HepG2 (cell line): Measurements from ENCODE around the gene MBLAC1. TPM values are rescaled to one million over a fixed set of nuclear protein-coding genes. Genes with fewer than 3 reads are reported as not detected.

ENCODE experiments used
- ATF6 ChIP-seq: sonication (generic); formaldehyde crosslinking; conservative IDR thresholded peaks from 2 replicates; pipeline ENCODE4 v1.4.0; 2020; ENCODE audit warnings: missing genetic modification reagents
- CTCF ChIP-seq: sonication (generic); formaldehyde crosslinking; IDR thresholded peaks from 2 replicates; pipeline ENCODE4 v1.5.0; 2020; ENCODE audit warnings: mild to moderate bottlenecking, missing genetic modification reagents, moderate library complexity
- GPBP1L1 ChIP-seq: sonication (generic); formaldehyde crosslinking; IDR thresholded peaks from 2 replicates; pipeline ENCODE4 v1.5.0; 2020; ENCODE audit warnings: mild to moderate bottlenecking, missing genetic modification reagents
- HNRNPUL1 ChIP-seq: fragments of 200-400 bp; formaldehyde crosslinking; IDR thresholded peaks from 2 replicates; pipeline ENCODE4 v1.6.1; 2017; ENCODE audit warnings: low read depth, mild to moderate bottlenecking, low read length, moderate library complexity
- MYC ChIP-seq: sonication (generic); formaldehyde crosslinking; IDR thresholded peaks from 2 replicates; pipeline ENCODE4 v1.9.0; 2021; ENCODE audit warnings: missing genetic modification reagents, borderline replicate concordance
- NAIF1 ChIP-seq: sonication (generic); formaldehyde crosslinking; IDR thresholded peaks from 2 replicates; pipeline ENCODE4 v1.5.0; 2020; ENCODE audit warnings: mild to moderate bottlenecking, missing genetic modification reagents, borderline replicate concordance
- NPAS2 ChIP-seq: sonication (generic); formaldehyde crosslinking; IDR thresholded peaks from 2 replicates; pipeline ENCODE4 v1.8.0; 2022; ENCODE audit warnings: mild to moderate bottlenecking, missing genetic modification reagents, borderline replicate concordance
- SIN3B ChIP-seq: fragments of 150-350 bp; IDR thresholded peaks from 2 replicates; pipeline ENCODE4 v1.6.1; 2014; ENCODE audit warnings: low read length
- TBL1XR1 ChIP-seq: fragments of 150-350 bp; IDR thresholded peaks from 2 replicates; pipeline ENCODE4 v1.6.1; 2014; ENCODE audit warnings: borderline replicate concordance, low read length; ENCODE audit not compliant: partially characterized antibody
- TIGD3 ChIP-seq: sonication (generic); formaldehyde crosslinking; IDR thresholded peaks from 2 replicates; pipeline ENCODE4 v1.5.1; 2020; ENCODE audit warnings: mild to moderate bottlenecking, missing genetic modification reagents, borderline replicate concordance
- ZNF251 ChIP-seq: sonication (generic); formaldehyde crosslinking; IDR thresholded peaks from 2 replicates; pipeline ENCODE4 v1.9.0; 2021; ENCODE audit warnings: mild to moderate bottlenecking, missing genetic modification reagents
- ZNF253 ChIP-seq: sonication (generic); formaldehyde crosslinking; IDR thresholded peaks from 2 replicates; pipeline ENCODE4 v1.8.0; 2022; ENCODE audit warnings: mild to moderate bottlenecking, missing genetic modification reagents, borderline replicate concordance
- ZNF510 ChIP-seq: sonication (generic); formaldehyde crosslinking; IDR thresholded peaks from 2 replicates; pipeline ENCODE4 v1.4.0; 2020; ENCODE audit warnings: low read depth, mild to moderate bottlenecking, missing genetic modification reagents
- ZNF556 ChIP-seq: sonication (generic); formaldehyde crosslinking; IDR thresholded peaks from 2 replicates; pipeline ENCODE4 v1.4.0; 2020; ENCODE audit warnings: mild to moderate bottlenecking, missing genetic modification reagents, borderline replicate concordance
- ZNF569 ChIP-seq: sonication (generic); formaldehyde crosslinking; IDR thresholded peaks from 2 replicates; pipeline ENCODE4 v1.5.0; 2020; ENCODE audit warnings: mild to moderate bottlenecking, missing genetic modification reagents, moderate library complexity, borderline replicate concordance
- ZNF678 ChIP-seq: sonication (generic); formaldehyde crosslinking; IDR thresholded peaks from 2 replicates; pipeline ENCODE4 v1.4.0; 2020; ENCODE audit warnings: mild to moderate bottlenecking, missing genetic modification reagents
- polyA plus RNA-seq, 8 experiments: library from polyadenylated mRNA; depleted of rRNA in 3 of 8; stranded (reverse) in 7 of 8; unstranded in 1 of 8; fragments of >200 nt; fragmentation: Illumina TruSeq in 4 of 8; extraction: Trizol in 4 of 8; gene quantifications; 2 replicates each; pipeline versions ENCODE4 v1.2.1 to v1.2.3, GENCODE V29; 2011 to 2016; ENCODE audit warnings: low read depth in 4 of 8, missing spikeins in 1 of 8, mixed read lengths in 1 of 8; ENCODE audit not compliant: insufficient read depth in 1 of 8
- total RNA-seq, 5 experiments: library from RNA; depleted of rRNA; stranded (reverse); fragments of >200 nt; fragmentation: Illumina TruSeq; extraction: Trizol; gene quantifications; 2 replicates each; pipeline ENCODE4 v1.2.3, GENCODE V29; 2016; ENCODE audit warnings: low read depth in 1 of 5
- TF ChIP-seq, protein P1 (sequence below): sonication (generic); formaldehyde crosslinking; IDR thresholded peaks from 2 replicates; pipeline ENCODE4 v1.4.0; 2020; ENCODE audit warnings: mild to moderate bottlenecking, missing genetic modification reagents
- TF ChIP-seq, protein P2 (sequence below): sonication (generic); formaldehyde crosslinking; IDR thresholded peaks from 2 replicates; pipeline ENCODE4 v1.5.1; 2020; ENCODE audit warnings: missing genetic modification reagents, mild to moderate bottlenecking, borderline replicate concordance

Gene MBLAC1
- total and polyA plus RNA-seq, 2 of the 13 experiments (the other 11 are each of a cell fraction or from before 2014, with no cell fraction given) = 0.79 to 2.1 TPM

- no peak for TF ChIP-seq CTCF (CRISPR knock-in tag)
- TF ChIP-seq ZNF569 (CRISPR knock-in tag) = no peak
- 0 out of 2 replicates have a peak, but pooled peaks have one; percentile 29 for TF ChIP-seq ATF6 (CRISPR knock-in tag)
- TF ChIP-seq ZNF678 (CRISPR knock-in tag) = no peak
- no peak for TF ChIP-seq TIGD3 (CRISPR knock-in tag)
- 0 out of 2 replicates have a peak, but pooled peaks have one; percentile 26 for TF ChIP-seq MYC
- TF ChIP-seq NAIF1 (CRISPR knock-in tag) = peak; percentile 58; the same call in 1 of the 2 replicates
- TF ChIP-seq, protein P1, sequence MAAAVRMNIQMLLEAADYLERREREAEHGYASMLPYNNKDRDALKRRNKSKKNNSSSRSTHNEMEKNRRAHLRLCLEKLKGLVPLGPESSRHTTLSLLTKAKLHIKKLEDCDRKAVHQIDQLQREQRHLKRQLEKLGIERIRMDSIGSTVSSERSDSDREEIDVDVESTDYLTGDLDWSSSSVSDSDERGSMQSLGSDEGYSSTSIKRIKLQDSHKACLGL (CRISPR knock-in tag) = no peak
- peak; percentile 60; the same call in 1 of the 2 replicates for TF ChIP-seq ZNF510 (CRISPR knock-in tag)
- TF ChIP-seq ZNF556 (CRISPR knock-in tag) = no peak
- peak; percentile 42 for TF ChIP-seq TBL1XR1
- TF ChIP-seq ZNF253 = no peak
- TF ChIP-seq, protein P2, sequence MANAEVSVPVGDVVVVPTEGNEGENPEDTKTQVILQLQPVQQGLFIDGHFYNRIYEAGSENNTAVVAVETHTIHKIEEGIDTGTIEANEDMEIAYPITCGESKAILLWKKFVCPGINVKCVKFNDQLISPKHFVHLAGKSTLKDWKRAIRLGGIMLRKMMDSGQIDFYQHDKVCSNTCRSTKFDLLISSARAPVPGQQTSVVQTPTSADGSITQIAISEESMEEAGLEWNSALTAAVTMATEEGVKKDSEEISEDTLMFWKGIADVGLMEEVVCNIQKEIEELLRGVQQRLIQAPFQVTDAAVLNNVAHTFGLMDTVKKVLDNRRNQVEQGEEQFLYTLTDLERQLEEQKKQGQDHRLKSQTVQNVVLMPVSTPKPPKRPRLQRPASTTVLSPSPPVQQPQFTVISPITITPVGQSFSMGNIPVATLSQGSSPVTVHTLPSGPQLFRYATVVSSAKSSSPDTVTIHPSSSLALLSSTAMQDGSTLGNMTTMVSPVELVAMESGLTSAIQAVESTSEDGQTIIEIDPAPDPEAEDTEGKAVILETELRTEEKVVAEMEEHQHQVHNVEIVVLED = peak; percentile 46; the same call in 1 of the 2 replicates
- TF ChIP-seq HNRNPUL1 = no peak
- TF ChIP-seq ZNF251 (CRISPR knock-in tag) = no peak
- TF ChIP-seq SIN3B = no peak
- TF ChIP-seq NPAS2 = no peak
- no peak for TF ChIP-seq GPBP1L1 (CRISPR knock-in tag)
Observed at GRCh38 chr7:100119072-100119969, 7.4 kb upstream of the MBLAC1 start, which contains the start of the genes CNPY4 and TAF6 (continued).
